Epithelial cell of prostate (primary cell): Measurements from ENCODE around the gene DISC1.
"Not testable (repeated sequence)": the region's sequence is repeated elsewhere in the genome, so short reads cannot be mapped to it uniquely, and the experiment has no call there.

Source experiments
- DNase-seq: peaks from one replicate; pipeline ENCODE4 v3.0.0-alpha.2; 2011; ENCODE audit warnings: low read depth, low spot score
- H3K27ac ChIP-seq: fragments of 450-650 bp; 2 replicates; pipeline ENCODE4 v1.5.1; 2017; ENCODE audit warnings: mild to moderate bottlenecking

The DISC1 gene

GRCh38 chr1:231936983-231937775, 310.6 kb downstream of the DISC1 start:
- no peak overlapping the region for H3K27ac ChIP-seq
- DNase-seq, result no peak

- DNase-seq, result no peak
- H3K27ac ChIP-seq, result no peak overlapping the region
Observed at GRCh38 chr1:231938211-231938610, 311.6 kb downstream of the DISC1 start.

DNA sequence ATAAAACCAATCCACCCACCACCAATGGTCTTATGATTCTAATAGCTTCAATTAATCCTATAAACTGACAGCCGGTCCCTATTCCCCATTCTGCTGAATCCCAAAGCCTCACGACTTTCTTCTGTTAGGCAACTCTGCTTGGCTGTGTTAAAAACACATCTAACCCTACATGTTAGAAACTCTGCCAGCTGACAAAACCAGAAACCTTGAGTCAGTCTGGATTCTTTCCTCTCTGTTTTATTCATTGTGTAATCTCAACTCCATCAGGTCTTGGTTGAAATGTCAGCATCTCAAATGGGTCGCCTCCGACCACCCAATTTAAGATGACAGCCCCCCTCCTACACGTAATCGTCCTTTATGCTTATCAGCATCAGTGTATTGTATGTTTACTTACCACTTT, 312.1 kb downstream of the DISC1 start:
- DNase-seq, result no peak
- H3K27ac ChIP-seq, result no peak overlapping the region

DNA sequence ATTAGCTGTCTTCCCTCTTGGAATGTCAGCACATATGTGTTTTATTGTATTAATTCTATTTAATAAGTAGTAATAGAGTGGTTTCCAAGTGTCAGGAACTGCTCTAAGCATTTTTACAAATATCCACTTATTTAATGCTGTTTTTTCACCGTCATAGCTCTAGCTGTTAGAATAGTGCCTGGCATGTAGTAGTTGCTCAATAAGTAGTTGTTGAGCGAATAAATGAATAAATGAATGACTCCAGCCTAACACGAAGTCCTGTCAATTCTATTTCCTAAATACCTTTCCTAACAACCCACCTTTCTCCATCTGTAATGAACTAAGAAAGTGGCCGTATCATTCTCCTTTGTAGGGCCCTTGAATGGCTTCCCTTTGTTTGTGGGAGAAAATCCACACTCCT, 312.5 kb downstream of the DISC1 start:
- no peak for DNase-seq

DNA sequence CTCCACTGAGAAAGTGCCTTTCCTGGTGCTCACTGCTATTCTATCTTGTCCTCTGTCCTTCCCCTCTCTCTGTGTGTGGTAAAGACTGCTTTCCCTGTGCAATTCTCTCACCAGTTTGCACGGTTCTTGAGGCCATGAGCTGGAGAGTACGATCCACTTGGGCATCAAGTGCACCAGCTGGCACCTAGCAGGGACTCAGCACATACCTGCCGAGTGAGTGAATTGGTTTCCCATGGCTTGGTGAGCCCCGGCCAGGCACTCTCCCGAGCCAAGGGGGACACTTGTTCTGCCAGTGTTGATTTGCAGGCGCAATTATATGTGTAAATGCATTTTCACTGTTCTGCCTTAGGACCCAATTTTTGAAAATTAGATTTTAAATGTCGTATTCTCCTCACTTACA, 313.5 kb downstream of the DISC1 start:
- H3K27ac ChIP-seq, result no peak overlapping the region
- DNase-seq, result no peak

More for the DNA sequence above, 312.5 kb downstream of the DISC1 start:
- no peak overlapping the region for H3K27ac ChIP-seq

GRCh38 chr1:231940701-231941100, 314.1 kb downstream of the DISC1 start:
- no peak overlapping the region for H3K27ac ChIP-seq
- no peak for DNase-seq

- no peak for DNase-seq
Observed at GRCh38 chr1:231943084-231943483, 316.5 kb downstream of the DISC1 start.

DNA sequence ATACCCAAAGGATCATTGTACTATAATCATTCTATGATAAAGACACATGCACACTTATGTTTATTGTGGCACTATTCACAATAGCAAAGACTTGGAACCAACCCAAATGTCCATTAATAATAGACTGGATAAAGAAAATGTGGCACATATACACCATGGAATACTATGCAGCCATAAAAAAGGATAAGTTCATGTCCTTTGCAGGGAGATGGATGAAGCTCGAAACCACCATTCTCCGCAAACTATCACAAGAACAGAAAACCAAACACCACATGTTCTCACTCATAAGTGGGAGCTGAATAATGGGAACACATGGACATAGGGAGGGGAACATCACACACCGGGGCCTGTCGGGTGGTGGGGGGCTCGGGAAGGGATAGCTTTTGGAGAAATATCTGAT, 321.5 kb downstream of the DISC1 start:
- not testable (repeated sequence) for DNase-seq, H3K27ac ChIP-seq

More at GRCh38 chr1:231943084-231943483, 316.5 kb downstream of the DISC1 start:
- no peak overlapping the region for H3K27ac ChIP-seq

GRCh38 chr1:231949277-231950091, 322.9 kb downstream of the DISC1 start:
- DNase-seq, result no peak
- H3K27ac ChIP-seq, result no peak overlapping the region

- no peak for DNase-seq
- H3K27ac ChIP-seq, result no peak overlapping the region
Observed at GRCh38 chr1:231950331-231951128, 323.9 kb downstream of the DISC1 start.

GRCh38 chr1:231951374-231951773, 324.8 kb downstream of the DISC1 start:
- no peak overlapping the region for H3K27ac ChIP-seq
- DNase-seq, result no peak

DNA sequence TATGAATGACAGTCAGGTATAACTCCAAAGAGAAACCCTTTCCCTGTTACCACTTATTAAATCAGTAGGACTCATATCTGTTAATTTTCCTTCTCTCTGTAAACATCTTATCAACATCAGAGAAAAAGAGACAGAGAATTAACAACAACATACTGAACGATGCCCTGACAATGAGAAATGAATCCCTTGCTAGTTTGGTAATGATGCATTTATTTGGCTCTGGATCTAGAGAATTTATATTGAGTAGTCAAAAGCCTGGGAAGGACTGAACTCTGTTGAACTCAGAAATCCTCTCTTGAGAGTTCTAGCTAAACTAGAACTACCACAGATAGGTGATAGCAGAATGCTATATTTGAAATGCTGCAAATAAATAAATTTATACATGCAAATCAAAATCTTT, 325.6 kb downstream of the DISC1 start:
- DNase-seq, result no peak

GRCh38 chr1:231953660-231954059, 327.1 kb downstream of the DISC1 start:
- no peak for DNase-seq
- no peak overlapping the region for H3K27ac ChIP-seq

More for the DNA sequence above, 325.6 kb downstream of the DISC1 start:
- H3K27ac ChIP-seq, result no peak overlapping the region

DNA sequence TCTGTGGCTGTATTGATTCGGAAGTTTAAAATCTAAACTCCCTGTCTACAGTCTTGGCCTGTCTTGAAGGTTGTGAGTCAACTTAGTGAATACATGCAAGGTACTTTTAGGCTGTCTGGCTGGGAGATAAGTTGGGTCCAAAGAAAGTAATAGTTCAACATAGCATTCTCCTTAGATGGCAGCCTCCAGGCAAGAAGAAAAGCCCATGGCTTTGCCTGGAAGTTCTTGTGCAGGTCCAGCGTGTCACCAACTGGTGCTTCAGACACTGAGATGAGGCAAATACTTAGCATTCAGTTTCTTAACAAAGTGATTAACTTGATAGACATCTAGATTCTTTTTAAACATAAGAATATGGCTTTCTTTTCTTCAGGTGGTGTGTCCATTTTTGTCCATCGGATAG, 328.2 kb downstream of the DISC1 start:
- no peak overlapping the region for H3K27ac ChIP-seq
- no peak for DNase-seq

- no peak overlapping the region for H3K27ac ChIP-seq
- DNase-seq, result no peak
Observed at GRCh38 chr1:231957359-231957758, 330.8 kb downstream of the DISC1 start.

GRCh38 chr1:231958448-231958847, 331.9 kb downstream of the DISC1 start:
- H3K27ac ChIP-seq, result no peak overlapping the region
- no peak for DNase-seq

DNA sequence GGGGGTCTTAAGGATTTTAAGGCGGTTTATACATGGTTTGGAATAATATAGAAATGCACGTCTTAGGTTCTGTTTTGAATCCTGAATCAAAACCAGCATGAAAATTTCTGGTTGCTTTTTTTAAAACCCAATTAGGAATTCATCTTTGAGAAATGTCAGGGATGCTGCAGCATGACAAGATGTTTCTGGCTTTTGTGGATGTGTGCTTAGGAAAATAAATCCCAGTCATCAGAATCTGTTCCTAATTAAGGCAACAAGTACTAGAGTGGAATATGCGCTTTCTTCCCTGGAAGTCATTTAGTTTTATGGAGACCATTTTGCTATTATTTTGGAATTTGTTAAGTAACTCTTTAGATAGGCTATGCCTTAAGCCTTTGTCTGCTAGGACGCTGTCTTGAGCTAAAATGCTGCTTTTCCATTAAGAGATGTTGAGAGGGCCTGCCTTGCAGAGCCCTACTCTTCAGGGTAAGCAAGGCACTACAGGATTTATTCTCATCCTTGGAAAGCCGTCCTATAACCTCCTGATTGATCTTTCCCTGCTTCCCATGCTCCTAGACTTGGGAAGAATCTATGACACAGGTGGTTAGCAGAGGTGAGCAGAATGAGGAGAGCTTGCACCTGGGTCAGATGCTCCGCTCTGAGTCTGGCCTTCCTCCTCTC, 332.8 kb downstream of the DISC1 start:
- DNase-seq, result no peak
- H3K27ac ChIP-seq, result no peak overlapping the region

DNA sequence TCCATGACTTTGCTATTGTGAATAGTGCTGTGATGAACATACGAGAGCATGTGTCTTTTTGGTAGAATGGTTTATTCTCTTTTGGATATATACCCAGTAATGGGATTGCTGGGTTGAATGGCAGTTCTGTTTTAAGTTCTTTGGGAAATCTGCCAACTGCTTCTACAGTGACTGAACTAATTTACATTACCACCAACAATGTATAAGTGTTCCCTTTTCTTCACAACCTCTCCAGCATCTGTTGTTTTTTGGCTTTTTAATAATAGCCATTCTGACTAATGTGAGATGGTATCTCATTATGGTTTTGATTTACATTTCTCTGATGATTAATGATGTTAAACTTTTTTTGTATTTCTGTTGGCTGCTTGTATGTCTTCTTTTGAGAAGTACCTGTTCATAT, 335.2 kb downstream of the DISC1 start:
- not testable (repeated sequence) for DNase-seq, H3K27ac ChIP-seq

- no peak for DNase-seq
- no peak overlapping the region for H3K27ac ChIP-seq
Observed at GRCh38 chr1:231962636-231963035, 336.0 kb downstream of the DISC1 start.

- DNase-seq, result no peak
- H3K27ac ChIP-seq, result no peak overlapping the region
Observed at GRCh38 chr1:231964241-231964640, 337.7 kb downstream of the DISC1 start.
